NCI-H146 treated with DMSO at 0.1 percent for 48 hours (cell line): ENCODE data around the gene CIB4.
A peak's percentile ranks its signal among the peaks of the same experiment; 100 is the strongest.

Source experiments
- DNase-seq: peaks from one replicate; lab custom pipeline; 2025; ENCODE audit not compliant: unreplicated experiment; lab: John Stamatoyannopoulos, UW

Gene CIB4

DNA sequence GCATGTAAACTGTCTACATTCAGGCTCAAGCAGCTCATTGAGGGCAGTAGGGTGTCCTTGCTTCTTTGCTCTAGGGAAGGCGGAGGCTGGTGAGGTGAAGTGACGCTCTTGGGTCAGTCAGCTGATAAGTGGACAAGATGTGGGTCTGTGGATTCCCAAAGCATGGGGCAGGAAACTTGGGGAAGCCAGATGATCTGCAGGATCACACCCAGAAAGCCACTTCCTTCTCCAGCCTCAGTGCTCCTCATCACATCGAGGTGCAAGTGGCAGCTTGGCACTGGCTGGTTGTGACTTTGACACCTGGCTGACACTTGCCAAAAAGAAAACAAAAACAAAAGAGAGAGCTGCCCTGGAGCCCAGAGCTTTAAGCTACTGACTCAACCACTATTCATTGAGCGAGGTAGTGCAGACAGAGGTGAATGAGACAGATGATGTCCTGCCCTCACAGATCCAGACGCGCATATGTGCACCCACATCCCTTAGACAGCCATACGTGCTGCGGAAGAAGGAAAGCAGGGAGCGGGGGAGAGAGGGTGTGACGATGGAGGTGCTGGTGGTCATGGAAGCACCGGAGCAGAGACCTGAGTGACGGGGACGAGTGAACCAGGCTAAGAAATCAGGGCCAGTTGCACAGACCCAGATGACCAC, 3.1 kb upstream of the CIB4 start:
- DNase-seq = no peak

DNA sequence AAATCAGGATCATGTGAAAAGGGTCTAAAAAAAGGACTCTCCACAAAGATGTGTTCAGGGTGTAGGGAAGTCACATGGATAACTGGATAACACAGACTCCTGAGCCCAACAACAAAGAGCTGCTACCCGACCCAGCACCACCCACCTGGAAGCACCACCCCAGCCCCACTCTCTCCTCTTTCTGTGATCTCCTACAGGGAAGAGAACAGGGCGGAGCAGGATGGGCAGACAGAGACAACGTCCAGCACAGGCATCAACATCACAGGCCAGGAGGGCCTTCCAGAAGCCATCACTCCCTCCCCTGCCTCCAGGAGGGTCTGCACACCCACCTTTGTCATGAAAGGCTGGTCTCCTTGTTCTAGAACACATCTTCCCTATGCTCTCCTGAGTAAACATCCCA, 1.3 kb upstream of the CIB4 start:
- DNase-seq = no peak

DNA sequence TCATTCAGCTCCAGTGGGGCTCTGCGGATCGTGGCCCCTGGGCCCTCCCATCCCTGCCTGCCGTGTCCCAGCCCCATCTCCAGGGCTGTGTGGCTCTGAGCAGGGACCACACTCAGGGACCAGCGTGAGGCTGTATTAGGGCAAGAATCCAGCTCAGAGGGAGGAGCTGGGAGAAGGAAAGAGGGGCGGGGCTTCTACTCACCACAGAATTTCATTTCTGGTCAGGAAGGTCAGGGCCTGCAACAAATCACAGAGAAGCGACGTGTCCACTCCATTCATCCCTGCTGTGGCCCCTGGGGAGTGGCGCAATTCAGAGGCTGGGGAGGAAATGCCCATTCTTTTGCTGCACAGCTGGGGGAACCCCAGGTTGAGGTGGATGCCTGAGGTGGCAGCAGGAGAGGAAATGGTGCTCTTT, 828 bp downstream of the CIB4 start:
- peak; percentile 48 for DNase-seq

DNA sequence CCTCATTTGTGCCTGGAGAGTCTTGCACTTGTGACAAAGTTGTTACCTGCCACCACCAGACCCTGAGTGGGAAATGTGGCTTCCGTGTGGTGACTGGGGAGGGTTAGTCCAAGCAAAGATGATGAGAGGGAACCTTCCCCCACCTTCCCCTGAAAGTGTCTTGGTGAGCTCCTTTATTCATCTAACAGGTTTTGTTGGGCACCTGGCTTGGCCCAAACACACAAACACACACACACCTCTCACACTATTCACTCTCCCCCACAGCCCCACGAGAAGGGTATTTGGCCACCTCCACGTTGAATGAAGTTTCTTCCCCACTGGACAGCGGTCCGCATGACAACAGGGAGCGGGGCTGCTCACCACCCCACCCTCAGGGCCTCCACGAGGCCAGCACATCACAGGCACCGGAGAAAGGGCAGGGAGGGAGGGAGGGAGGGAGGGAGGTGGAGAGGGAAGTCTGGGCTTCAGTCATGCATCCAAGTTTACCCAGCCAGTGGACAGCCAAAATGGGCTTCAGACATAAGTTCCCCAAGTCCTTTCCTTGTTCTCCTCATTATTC, 1.4 kb downstream of the CIB4 start:
- no peak for DNase-seq

DNA sequence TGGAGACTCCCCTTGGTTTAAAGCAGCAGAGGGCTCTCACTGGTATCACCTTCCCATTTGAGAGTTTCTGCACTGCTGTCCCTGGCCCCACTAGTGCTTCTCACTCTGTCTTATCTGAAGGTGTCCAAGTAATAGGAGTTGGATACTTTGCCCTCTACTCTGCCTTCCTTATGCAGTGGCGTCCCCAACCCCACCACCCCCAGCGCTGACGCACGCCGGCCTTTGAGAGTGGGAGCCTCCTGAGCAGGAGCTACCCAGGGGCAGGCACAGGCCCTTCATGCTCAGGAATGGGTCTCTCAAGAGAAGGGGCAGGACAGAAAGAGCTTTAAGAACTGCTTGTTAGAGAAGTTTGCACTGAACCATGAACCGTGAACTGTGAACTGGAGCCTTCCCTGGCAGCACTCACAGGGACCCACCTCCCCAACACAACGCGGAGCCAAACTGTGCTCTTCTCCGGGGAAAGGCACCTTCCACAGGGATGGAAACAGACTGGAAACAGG, 3.3 kb downstream of the CIB4 start:
- no peak for DNase-seq

DNA sequence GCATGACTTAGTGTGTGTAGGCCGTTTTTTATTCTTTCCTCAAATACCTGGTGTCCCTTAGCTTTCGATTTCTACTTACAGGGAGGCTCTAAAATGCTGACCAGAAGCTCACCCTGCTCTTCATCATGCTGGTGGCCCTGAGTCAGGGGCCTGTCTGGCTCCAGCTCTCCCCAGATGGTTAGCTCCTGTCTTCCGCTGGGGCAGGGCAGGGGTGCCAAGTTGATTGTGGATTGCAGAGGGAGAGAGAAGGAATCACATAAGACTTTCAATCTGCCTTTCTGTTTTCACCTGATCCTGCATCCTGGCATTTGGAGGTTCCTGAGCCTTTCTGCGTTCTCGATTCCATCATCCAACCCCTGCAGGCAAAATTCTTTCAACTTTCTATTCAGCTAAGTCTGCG, 4.2 kb downstream of the CIB4 start:
- DNase-seq = no peak

DNA sequence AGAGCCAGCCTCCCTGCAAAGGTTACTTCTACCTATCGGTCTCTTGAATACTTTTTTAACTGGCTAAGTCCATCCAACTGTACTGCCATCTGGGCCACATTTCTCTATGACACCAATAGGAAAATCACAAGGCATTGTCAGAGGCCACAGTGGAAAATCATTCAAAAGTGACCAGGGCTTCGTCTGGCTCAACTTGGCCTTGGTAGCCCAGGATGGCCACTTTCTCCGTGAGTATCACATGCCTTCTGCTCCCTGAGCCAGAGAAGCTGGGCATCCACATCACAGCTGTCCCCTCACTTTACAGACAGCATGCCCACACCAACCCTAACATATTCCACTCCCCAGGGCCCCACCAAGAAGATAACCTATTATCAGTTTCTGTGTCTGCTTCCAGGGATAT, 5.8 kb downstream of the CIB4 start:
- no peak for DNase-seq

DNA sequence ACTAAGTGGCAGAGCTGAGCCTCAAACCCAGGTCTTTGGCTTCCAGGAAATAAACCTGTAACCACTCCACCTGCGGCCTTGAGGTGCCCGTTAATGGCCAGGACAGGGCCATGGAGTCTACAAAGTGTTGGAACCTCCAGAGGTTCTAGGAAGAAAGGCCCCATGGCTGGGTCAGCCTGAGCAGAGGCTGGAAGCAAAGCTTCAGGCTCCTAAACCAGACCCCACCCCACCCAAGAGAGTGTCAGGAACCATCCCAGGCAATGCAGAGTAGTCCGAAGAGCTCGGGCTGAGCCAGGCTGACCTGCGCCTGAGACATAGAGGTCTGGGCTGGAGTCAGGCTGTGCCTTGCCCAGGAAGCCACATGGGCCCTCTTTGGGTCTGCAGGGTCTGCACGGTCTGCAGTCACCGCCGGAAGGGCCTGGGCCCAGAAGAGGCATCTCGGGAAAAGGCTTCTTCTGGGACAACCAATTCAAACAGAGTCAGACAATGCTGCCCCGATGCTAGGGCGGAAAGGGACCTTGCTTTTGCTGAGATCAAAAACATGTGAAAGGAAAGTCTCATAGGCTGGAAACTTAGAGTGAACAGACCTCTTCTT, 6.4 kb downstream of the CIB4 start:
- DNase-seq = no peak

DNA sequence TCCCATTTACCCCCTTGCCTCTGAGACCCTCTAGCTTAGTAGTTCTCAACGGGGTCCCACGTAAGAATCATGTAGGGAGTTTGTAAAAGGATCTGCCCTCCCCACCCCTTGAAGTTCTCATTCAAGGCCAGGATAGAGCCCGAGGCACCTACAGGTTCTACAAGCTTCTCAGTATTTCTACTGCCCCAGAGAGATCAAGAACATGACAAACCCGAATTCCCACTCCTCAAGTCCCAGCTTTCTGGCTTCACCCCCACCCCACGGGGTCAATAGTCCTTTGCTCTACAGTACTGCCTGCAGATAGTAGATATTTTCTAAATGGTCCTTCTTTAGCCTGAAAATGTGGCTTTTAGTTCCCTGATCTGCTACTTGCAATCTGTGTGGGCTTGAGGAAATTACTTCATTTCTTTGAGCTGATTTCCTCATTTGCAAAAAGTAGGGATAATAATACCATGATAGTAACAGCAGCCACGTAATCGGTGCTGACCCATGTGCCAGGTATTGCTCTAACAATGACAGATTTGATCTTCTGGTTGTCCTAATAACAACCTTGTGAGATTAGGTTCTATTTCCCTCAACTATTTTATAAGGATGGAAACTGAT, 7.1 kb downstream of the CIB4 start:
- DNase-seq = no peak

DNA sequence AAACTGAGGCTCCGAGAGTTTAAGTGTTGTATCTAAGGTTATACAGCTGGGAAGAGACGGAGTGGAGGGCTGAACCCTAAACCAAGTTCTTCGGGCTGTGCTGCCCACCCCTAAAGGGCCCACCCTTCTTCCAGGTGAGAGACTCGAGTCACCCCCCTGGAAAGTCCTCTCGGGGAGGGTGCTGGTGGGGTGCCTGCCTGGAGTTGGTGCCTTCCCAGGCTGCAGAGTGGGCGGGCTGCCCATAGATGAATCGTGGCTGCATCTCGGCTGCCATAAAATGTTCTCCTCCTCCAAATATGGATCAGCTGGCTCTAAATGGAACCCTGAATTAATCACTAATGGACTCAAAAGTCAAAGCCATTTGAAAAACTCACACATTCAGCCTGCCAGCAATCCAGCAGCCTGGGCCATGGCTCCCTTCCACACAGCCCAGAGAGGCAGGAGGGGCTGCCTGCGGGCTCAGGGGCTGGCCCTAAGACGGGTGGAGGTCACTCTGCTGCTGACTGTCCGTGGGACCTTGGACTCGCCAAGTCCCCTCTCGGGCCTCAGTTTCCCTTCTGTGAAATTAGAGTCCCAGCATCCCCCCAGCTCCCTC, 7.7 kb downstream of the CIB4 start:
- DNase-seq = no peak

DNA sequence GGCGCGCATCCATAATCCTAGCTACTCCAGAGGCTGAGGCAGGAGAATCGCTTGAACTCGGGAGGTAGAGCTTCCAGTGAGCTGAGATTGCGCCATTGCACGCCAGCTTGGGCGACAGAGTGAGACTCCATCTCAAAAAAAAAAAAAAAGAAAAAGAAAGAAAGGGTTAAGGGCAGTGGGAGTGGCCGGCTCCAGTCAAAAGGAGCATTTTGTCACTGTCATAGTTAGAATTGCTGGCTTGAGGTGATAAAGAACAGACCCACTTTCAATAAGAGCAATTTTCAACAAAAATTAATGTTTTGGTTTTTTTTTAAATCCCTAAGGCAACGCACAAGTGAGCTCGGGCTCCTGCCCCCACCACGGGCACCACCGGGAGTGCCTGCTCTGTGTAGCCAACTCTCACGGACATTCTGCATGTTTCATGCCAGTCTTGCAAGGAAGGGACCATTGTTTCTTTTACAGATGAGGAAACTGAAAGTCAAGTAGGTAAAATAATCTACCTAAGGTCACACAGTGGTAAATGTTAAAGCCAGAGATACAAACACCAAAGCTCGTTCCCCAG, 8.5 kb downstream of the CIB4 start:
- no peak for DNase-seq

DNA sequence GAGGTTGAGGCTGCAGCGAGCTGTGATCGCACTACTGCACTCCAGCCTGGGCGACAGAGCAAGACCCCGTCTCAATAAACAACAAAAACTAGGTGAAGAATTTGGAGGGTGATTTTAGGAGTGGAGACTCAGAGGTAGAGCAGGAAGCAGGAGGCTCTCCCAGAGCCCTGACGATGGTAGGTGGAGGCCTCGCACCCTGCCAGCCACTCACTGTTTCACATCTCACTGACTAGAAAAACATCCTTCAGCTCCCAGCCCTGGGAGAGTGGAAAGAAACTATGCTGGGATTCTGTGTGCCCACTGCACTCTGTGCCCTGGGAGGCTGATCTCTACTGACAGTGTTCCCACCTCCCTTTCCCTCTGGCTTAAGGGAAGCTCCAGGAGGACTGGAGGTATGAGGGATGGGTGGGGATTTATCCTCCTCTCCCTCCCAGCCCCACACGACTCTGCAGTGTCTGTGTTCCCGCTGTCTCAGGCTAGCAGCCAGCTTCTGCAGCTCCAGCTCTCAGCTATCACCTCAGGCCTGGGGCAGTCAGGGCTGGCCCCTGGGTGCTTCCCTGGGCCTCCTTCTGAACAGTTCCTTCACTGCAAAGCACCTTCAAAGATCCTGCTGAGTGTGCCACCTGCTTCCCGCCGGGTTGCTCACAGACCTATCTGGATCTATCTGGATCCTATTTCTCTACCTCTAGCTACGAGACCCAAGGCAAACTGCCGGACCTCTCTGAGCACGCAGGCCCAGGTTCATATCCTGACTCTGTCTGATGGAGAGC, 9.6 kb downstream of the CIB4 start:
- no peak for DNase-seq

DNA sequence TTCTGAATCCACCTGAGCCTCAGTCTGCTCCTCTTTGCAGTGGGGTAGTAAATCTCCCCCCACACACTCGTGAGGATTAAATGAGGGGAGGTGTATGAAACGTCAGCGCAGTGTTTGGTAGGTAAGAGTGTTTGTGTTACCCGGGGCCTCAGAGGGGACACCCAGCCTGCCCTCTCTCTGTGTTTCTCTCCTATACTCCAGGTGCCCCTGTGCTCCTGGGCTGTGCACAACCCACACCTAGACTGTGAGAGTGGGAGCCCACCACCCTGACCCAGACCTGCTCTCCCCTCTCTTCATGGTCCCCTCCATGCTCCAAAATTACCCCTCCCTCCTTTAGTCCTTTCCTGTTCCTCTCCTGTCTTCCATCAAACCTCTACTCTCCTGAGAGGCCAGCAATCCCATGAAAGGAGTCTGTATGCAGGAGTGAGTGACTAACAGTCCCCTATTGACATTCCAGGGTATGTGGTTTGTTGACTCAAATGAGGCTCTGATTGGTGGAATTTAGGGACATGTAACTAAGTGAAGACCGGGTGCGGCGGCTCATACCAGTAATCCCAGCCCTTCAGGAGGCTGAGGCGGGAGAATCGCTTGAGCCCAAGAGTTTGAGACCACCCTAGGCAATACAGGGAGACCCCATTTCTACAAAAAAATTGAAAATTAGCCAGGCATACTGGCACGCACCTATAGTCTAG, 10.4 kb downstream of the CIB4 start:
- no peak for DNase-seq

DNA sequence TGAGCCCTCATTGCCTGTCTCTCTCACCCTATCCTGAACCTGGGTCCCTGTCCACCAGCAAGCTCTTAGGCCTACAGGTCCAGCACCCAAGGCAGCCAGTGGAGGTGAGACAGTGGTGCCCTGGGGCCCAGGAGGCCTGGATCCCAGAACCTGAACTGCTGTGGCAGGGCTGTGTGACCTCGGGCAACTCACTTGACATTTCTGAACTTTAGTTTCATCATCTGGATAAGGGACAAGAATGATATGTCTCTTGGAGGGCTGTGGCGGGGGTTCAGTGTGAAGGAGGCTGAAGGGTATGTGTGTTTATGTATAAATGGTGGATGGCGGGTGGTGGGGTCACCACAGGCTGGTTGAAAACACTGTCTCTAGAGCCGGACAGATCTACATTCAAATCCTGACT, 10.9 kb downstream of the CIB4 start:
- DNase-seq = no peak

DNA sequence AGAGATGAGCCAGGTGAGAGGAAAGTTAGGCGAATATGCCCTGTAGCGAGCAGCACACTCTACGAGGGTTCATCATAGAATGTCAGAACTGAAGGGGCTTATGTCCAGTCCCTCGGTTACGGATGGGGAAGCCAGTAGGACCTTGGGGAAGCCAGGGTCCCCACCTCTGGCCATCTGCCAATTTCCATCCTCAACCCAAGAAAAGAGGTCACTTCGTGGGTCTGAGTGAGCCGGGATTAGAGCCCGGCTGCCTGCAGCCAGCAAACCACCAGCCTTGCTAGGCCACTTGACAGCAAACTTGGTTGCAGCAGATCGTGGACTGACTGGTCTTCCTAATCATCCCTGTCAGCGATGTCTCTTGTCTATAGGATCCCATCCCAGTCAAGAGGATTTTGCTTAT, 11.4 kb downstream of the CIB4 start:
- DNase-seq = no peak

DNA sequence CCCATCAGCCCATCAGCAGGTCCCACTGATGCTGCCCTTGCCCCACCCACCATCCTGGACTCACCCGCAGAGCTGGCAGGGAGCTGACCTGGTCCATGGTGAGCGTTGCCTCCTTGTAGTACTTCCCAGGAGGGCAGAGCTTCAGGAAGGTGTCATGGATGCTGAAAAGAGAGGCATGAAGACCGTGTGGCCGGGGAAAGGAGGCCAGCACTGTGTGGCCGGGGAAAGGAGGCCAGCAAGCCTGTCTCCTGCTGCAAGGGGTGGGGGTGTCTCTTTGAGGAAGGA, 11.9 kb downstream of the CIB4 start:
- DNase-seq = no peak

DNA sequence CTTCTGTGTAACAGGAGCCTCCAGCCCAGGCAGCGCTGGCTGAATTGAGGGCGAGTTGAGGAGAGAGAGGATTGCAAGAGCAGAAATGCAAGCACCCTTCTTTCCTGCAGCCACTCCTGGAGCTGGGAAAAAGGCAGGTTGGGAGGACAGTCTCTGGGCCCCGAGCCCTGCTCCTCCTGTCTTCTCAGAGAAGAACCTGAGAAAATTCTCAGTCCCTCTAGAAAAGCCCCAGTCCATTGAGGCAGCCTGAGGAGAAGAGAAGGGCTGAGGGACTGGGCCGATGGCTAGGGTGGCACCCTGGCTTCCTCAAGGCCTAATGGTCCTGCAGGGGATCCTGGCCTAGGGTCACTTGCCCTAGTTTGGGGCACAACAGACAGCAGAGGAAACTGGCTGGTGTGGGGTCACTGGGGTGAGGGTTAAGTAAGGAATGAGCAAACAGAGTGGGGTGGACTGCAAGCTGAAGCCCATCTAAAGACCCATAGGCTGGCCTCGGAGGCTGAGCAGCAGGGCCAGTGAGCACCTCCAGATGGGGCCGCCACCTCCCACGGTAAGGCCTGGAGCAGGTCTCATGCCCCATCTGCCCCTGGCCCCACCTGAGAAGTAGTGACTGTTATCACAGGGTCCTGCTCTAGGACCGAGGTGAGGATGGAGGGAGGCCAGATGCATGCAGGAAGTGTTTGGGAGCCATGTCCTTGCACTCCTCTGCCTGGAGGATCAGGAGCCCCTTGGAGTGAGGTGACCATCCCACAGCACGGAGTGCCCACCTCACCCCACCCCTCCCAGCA, 12.4 kb downstream of the CIB4 start:
- no peak for DNase-seq

DNA sequence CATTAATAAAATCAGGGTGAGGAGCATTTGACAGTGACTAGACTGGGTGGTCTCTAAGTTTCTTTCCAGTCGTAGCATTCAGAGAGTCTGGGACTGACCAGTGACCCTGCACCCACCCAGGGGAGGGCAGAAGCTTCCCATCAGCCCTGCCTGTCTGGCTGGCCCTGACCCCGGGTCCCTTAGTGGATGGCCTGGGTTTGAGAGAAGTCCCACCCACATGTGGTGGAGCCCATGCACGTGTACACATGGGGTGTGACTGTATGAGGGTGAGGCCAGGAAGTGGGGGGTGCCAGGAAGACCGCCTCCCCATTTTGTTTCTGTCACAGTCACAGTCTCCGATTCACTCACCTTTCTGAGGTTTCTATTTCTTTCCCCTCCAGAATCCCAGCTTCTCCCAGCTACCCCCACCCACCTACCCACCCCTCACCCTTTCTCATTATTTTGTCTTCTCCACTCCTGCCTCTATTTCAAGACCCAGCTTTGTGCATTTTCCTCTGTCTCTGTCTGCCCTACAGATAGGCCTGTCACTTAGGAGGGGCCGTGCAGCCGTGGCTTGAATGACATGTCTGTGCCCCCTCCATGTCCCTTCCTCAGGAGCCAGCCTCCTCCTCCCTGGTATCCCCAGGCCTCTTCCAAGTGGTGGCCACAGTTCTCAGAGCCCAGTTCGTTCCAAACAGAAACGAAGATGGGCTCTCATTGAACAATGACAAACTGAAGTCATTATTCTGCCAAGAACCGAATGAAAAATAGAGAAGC, 13.6 kb downstream of the CIB4 start:
- DNase-seq = no peak

DNA sequence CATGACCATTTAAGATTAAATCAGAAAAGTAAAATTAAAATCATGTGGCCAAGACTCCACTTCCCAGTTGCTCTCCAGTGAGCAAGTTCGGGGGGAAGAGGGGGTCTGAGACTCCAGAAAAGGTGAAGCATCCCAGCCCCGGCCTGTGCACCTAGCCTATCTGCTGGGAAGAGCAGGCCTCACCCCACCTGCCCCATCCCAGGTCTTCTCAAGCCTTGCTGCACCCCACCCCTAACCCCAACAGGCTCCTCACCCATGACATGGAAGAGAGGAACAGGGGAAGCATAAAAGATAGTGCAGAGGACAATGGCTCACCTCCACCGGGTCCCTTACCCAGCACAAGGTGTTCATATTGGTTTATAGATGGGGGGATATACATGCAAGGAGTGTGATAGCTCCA, 14.6 kb downstream of the CIB4 start:
- DNase-seq = no peak
